Hepatocyte (in vitro differentiated cells): ENCODE measurements around the gene HSBP1L1.

Experiments
- CTCF ChIP-seq: fragments of 200-600 bp; sonication (generic); IDR thresholded peaks from 2 replicates; pipeline ENCODE4 v1.5.1; 2016; ENCODE audit warnings: antibody characterized with exemption, mild to moderate bottlenecking; ENCODE audit not compliant: poor library complexity
- EZH2 ChIP-seq: fragments of 200-600 bp; sonication (generic); IDR thresholded peaks from 2 replicates; pipeline ENCODE4 v1.6.1; 2016; ENCODE audit warnings: antibody characterized with exemption, mild to moderate bottlenecking, borderline replicate concordance

DNA sequence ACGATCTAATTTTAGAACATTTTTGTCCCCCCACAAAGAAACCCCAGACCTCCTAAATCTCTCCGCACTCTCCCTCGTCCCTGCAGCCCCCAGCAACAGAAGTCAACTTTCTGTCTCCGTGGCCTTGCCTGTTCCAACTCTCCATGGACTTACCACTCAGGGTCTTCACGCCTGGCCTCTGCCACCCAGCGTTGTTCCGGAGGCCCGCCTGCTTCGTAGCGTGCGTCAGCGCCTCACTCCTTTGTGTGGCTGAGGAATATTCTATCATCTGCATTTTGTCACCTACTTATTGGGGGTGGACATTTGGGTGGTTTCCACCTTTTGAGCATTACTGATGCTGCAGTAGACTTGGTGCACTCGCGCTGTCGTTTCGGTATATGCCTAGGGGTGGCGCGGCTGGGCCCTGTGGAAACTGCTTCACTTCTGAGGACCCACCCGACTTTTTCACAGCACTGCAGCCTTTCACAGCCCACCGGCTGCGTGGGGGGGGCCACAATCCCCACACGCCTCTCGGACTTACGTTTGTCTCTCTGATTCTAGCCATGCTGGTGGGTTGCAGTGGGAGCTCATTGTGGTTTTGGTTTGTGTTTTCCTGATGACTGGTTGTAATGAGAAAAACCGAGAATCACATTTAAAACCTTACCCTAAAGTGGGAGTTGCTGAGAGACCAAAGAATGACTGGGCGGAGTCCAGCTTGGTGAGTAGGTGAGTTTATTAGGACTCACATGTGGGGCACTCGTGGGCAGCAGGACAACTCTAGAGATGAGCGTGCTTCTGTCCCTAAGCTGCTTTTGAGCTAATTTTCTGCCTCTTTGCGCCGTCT lies 1.4 kb upstream of the HSBP1L1 start:
- no peak for TF ChIP-seq CTCF
- no peak for TF ChIP-seq EZH2
